GM10266 (cell line): Measurements from ENCODE around the gene CFAP65.

Source experiments
- DNase-seq: peaks from one replicate; pipeline ENCODE4 v3.0.0; 2012; ENCODE audit errors: extremely low spot score
- TF ChIP-seq, protein P1 (sequence below): IDR thresholded peaks from 2 replicates; pipeline ENCODE4 v1.5.1; 2012; ENCODE audit warnings: mild to moderate bottlenecking, low read depth; ENCODE audit not compliant: control insufficient read depth, insufficient read depth; ENCODE audit errors: missing control alignments

The CFAP65 gene

DNA sequence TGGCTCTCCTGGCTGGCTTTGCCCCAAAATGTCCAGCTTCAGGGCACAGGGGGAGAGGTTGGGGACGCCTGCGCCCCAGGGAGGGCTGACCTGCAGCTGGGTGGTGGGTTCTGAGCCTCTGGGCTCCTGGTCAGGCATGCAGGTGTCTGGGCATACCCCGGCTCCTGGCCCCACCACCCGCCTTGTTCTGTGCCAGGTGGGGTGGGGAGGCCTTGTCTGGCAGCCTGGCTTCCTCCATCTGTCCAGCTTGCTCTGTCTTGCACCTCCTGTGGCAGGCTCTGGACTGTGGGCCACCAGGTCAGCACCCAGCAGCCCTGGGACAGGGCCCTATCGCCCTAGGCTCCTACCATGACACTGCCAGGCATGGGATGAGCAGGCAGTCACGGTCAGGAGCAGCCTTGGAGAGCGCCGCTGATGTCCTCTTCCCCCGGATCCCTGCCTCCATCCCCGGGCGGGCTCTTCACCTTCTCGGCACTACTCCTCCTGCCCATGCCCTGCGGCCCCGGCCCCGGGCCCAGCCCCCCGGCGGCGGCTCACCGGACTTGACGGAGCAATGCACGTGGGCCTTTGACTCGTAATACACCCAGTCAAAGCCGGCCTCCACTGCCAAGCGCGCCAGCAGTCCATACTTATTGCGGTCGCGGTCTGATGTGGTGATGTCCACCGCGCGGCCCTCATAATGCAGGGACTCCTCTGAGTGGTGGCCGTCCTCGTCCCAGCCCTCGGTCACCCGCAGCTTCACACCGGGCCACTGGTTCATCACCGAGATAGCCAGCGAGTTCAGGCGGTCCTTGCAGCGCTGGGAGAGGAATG is 15.8 kb upstream of the CFAP65 start:
- TF ChIP-seq, protein P1, sequence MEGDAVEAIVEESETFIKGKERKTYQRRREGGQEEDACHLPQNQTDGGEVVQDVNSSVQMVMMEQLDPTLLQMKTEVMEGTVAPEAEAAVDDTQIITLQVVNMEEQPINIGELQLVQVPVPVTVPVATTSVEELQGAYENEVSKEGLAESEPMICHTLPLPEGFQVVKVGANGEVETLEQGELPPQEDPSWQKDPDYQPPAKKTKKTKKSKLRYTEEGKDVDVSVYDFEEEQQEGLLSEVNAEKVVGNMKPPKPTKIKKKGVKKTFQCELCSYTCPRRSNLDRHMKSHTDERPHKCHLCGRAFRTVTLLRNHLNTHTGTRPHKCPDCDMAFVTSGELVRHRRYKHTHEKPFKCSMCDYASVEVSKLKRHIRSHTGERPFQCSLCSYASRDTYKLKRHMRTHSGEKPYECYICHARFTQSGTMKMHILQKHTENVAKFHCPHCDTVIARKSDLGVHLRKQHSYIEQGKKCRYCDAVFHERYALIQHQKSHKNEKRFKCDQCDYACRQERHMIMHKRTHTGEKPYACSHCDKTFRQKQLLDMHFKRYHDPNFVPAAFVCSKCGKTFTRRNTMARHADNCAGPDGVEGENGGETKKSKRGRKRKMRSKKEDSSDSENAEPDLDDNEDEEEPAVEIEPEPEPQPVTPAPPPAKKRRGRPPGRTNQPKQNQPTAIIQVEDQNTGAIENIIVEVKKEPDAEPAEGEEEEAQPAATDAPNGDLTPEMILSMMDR = no peak
- DNase-seq = no peak

DNA sequence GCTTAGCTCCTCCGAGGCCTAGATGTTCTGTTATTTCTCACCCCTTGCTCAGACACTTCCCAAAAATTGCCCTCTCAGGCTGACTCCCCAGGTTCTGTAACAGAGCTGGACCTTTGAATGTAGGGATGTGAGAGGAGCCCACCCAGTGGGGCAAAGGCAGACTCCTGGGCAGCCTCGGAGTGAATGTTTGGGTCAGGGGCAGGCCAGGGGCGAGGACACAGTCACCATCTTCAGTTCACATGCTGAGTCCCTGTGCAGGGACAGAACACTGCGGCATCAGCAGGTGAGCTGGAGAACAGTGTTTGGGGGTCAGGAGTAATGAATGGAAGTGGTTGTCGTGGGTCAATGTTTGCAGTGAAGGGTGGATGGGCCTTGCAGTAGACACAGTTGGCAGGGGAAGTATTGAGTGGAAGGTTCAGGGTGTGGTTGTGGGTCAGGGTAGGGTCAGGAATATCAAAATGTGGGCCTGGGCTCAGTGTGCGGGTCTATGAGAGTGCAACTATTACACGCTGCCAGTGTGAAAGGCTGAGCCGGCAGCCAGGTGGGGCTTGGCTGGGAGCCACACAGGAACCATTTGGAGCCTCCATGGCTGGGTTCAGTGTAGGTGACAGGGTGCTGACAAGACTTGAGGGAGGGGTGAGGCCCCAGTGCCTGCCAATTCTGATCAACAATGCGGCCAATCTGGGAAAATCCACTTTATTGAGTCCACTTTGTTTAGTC is 15.0 kb upstream of the CFAP65 start:
- DNase-seq = no peak
- TF ChIP-seq, protein P1 = no peak

DNA sequence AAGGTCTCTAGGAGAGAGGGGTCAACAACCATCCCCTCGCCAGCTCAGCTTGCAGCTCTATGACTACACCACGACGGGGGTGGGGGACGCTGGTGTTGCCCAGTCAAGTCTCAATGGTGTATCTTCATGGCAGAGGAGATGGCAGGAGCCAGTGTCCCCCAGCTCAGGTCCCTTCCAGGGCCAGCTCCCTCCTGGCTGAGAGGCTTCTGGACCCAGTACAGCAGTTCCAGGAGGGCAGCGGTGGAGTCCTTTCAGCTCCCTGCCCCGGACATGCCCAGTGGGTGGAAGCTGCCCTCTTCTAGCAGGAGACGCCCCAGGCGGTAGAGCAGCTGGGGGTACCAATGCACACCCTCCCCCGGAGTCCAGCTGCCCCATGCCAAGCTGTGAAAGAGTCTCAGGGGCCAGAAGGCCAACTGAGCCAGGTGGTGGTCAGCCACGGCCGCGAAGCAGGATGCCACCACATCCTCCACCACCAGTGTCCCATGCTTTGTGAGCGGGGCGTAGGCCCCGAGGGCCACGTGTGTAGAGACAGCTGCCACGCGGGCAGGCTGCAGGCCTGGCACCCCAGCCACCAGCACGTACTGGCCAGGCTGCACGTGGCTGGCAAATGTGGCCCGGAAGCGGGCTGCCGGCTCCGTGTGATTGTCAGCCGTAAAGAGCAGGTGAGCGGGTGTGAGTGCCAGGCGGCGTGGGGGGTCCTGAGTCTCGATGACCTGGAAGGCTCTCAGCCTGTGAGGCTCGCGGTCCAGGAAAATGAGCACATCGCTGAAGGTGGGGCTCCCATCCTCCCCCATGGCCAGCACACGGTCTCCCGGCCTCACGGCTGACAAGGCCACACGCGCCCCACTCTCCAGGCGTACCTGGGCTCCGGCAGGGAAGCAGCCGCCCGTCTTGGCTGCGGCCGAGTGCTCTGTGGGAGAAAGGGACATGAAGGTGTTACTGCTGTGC is 13.9 kb upstream of the CFAP65 start:
- DNase-seq = no peak
- TF ChIP-seq, protein P1 = no peak

DNA sequence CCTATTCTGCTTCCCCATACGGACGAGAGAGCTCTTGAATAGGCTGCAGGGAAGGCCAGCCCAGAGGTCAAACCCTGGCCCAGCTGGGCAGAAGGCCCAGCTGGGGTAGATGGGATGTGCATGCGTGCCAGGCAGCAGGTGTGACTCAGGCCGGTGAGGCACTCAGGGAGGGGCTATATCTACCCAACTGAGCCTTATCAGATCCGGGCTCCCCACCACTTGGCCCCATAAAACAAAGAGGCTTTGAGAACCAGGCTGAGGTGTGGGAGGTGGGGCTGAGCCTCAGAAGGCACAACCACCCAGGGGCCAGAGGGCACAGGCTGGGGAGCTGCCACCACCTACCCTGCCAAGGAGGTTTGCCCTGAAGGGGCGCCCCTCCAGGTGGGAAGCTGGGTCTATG is 8.0 kb upstream of the CFAP65 start:
- DNase-seq = no peak

DNA sequence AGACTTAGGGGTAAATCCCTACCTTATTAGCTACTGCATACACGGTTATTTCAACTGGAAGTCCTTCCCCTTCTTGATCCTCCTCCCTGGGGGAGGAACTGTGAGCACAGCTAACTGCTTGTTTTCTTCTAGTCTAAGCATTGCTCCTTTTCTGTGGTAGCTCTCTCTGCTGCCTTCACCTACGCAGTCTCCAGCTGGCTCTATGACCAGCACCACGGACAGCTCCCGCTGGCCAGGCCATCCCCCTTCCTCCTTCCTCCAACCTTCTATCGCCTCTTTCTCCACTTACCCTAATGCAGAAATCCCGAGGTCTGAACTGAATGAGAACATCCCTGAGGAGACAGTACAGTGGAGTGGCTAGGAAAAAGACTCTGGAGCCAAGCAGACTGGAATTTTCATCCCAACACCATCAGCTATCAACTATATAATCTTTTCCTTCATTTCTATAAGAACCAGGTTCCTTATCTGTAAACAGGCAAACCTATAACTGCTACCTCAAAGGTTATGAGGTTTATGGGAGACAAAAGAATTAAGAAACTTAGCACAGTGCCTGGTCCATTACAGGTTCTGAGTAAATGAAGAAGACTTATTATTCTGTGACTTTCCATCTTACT is 4.7 kb upstream of the CFAP65 start:
- no peak for DNase-seq
- TF ChIP-seq, protein P1 = no peak

More for the DNA sequence above, 8.0 kb upstream of the CFAP65 start:
- TF ChIP-seq, protein P1 = no peak

DNA sequence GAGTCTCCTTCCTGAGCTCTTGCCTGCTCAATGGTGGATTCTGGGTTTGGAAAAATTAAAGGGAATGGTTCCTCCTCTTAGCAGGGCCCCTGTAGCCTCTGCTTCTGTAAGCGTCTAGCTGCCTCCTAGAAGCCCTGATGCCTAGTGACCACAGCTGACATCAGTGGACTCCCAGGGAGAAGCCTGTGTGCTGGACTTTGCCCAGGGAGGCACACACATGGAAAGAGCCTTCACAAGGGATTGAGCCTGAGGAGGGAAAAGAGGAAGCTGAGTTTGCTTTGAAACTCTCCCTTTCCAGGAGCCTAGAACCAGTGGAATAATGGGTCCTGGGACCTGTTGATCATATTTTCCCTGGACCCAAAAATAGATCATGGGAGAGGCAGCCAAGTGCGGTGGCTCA is 1.4 kb upstream of the CFAP65 start:
- no peak for DNase-seq
- TF ChIP-seq, protein P1 = no peak
